HG03196 (cell line): Measurements from ENCODE around the gene TTF2.
"Not testable (repeated sequence)": the region's sequence is repeated elsewhere in the genome, so short reads cannot be mapped to it uniquely, and the experiment has no call there.

Source experiments
- ATAC-seq: cut with Tn5 transposase; IDR thresholded peaks from one replicate; pipeline ENCODE4 v1.9.1; 2021; ENCODE audit not compliant: unreplicated experiment

Gene TTF2

GRCh38 chr1:117119144-117119543 lies 59.0 kb downstream of the TTF2 start:
- not testable (repeated sequence) for ATAC-seq

- no peak for ATAC-seq
Measured at GRCh38 chr1:117120774-117121588, 60.9 kb downstream of the TTF2 start.

- ATAC-seq: peak; percentile 90
Measured at GRCh38 chr1:117121589-117122329, 61.6 kb downstream of the TTF2 start, which contains the start of gene TRIM45. Gene TRIM45 (minus strand): TSS chr1:117121749. CDS start chr1:117121201, 548 bp downstream.

- no peak for ATAC-seq
Measured at GRCh38 chr1:117122330-117123025, 62.4 kb downstream of the TTF2 start.

GRCh38 chr1:117123274-117123673 lies 63.1 kb downstream of the TTF2 start:
- no peak for ATAC-seq

- ATAC-seq: no peak
Measured at GRCh38 chr1:117124661-117125060, 64.5 kb downstream of the TTF2 start.

GRCh38 chr1:117127795-117128194 lies 67.7 kb downstream of the TTF2 start:
- no peak for ATAC-seq

- ATAC-seq: no peak
Measured at GRCh38 chr1:117128323-117129079, 68.4 kb downstream of the TTF2 start.

GRCh38 chr1:117130526-117130925 lies 70.4 kb downstream of the TTF2 start:
- no peak for ATAC-seq

GRCh38 chr1:117135329-117135728 lies 75.2 kb downstream of the TTF2 start:
- ATAC-seq: no peak

GRCh38 chr1:117136749-117137148 lies 76.6 kb downstream of the TTF2 start:
- no peak for ATAC-seq

GRCh38 chr1:117137281-117137855 lies 77.2 kb downstream of the TTF2 start:
- no peak for ATAC-seq

- no peak for ATAC-seq
Measured at GRCh38 chr1:117138106-117138505, 78.0 kb downstream of the TTF2 start.

- ATAC-seq: no peak
Measured at GRCh38 chr1:117138561-117138960, 78.4 kb downstream of the TTF2 start.

- ATAC-seq: no peak
Measured at GRCh38 chr1:117142200-117142599, 82.1 kb downstream of the TTF2 start.

- no peak for ATAC-seq
Measured at GRCh38 chr1:117143172-117143571, 83.0 kb downstream of the TTF2 start.

GRCh38 chr1:117143871-117144270 lies 83.7 kb downstream of the TTF2 start:
- no peak for ATAC-seq

- ATAC-seq: no peak
Measured at GRCh38 chr1:117146072-117146471, 85.9 kb downstream of the TTF2 start.

- ATAC-seq: no peak
Measured at GRCh38 chr1:117146575-117147340, 86.6 kb downstream of the TTF2 start.

GRCh38 chr1:117147341-117147831 lies 87.3 kb downstream of the TTF2 start:
- ATAC-seq: no peak
